Gastroesophageal sphincter (tissue), 3 donors: ENCODE results near the gene ZNHIT3.

Experiments used
- EP300 ChIP-seq: sonication (generic); formaldehyde crosslinking; IDR thresholded peaks from one replicate; pipeline ENCODE4 v1.6.1; 2017; ENCODE audit warnings: antibody characterized with exemption, mild to moderate bottlenecking
- POLR2A ChIP-seq, 2 donors: fragments of 450-650 bp; IDR thresholded peaks; one replicate each; pipeline ENCODE4 v1.6.1; 2017; ENCODE audit warnings: antibody characterized with exemption in 2 of 2, mild to moderate bottlenecking in 2 of 2, moderate library complexity in 1 of 2
- POLR2AphosphoS5 ChIP-seq: sonication (generic); formaldehyde crosslinking; IDR thresholded peaks from one replicate; pipeline ENCODE4 v1.6.1; 2017; ENCODE audit warnings: antibody characterized with exemption
- TF ChIP-seq, protein P1 (sequence below), 4 experiments: fragments of 200-600 bp in 2 of 4; fragments of 450-650 bp in 2 of 4; sonication (generic) in 1 of 4; IDR thresholded peaks; one replicate each; pipeline ENCODE4 v1.5.1; 2017 to 2019; ENCODE audit warnings: antibody characterized with exemption in 4 of 4, mild to moderate bottlenecking in 2 of 4, moderate library complexity in 2 of 4

GRCh38 chr17:36542755-36543154 lies 56.3 kb downstream of the ZNHIT3 start:
- TF ChIP-seq, protein P1, sequence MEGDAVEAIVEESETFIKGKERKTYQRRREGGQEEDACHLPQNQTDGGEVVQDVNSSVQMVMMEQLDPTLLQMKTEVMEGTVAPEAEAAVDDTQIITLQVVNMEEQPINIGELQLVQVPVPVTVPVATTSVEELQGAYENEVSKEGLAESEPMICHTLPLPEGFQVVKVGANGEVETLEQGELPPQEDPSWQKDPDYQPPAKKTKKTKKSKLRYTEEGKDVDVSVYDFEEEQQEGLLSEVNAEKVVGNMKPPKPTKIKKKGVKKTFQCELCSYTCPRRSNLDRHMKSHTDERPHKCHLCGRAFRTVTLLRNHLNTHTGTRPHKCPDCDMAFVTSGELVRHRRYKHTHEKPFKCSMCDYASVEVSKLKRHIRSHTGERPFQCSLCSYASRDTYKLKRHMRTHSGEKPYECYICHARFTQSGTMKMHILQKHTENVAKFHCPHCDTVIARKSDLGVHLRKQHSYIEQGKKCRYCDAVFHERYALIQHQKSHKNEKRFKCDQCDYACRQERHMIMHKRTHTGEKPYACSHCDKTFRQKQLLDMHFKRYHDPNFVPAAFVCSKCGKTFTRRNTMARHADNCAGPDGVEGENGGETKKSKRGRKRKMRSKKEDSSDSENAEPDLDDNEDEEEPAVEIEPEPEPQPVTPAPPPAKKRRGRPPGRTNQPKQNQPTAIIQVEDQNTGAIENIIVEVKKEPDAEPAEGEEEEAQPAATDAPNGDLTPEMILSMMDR (IDR thresholded peaks at IDR 0.05) = no peak
- TF ChIP-seq POLR2AphosphoS5 (no peak), POLR2A (IDR thresholded peaks at IDR 0.05) (no peak), EP300 (no peak)
